ENCODE measurements around the gene SPOUT1.
"Not testable (repeated sequence)": the region's sequence is repeated elsewhere in the genome, so short reads cannot be mapped to it uniquely, and the experiment has no call there.

The SPOUT1 gene

DNA sequence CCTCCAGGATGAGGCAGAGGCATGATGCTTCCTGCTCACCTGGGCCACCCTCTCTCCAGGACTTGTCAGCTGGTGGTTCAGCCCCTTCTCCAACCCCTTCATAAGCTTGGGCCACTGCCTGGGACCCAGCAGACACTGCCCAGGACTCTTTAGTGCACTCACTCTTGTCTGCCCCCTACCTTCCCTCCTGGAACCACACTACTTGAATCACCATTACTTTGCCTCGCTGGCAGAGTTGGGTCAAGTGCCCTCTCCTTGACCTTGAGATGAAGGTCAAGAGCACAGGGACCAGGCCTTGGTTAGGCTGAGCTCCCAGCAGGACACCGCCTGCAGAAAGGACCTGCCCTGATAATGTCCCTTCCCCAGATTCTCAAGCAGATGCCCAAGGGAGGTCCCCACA lies 19.8 kb downstream of the SPOUT1 start:
- ATAC-seq (no peak), DNase-seq (no peak)

DNA sequence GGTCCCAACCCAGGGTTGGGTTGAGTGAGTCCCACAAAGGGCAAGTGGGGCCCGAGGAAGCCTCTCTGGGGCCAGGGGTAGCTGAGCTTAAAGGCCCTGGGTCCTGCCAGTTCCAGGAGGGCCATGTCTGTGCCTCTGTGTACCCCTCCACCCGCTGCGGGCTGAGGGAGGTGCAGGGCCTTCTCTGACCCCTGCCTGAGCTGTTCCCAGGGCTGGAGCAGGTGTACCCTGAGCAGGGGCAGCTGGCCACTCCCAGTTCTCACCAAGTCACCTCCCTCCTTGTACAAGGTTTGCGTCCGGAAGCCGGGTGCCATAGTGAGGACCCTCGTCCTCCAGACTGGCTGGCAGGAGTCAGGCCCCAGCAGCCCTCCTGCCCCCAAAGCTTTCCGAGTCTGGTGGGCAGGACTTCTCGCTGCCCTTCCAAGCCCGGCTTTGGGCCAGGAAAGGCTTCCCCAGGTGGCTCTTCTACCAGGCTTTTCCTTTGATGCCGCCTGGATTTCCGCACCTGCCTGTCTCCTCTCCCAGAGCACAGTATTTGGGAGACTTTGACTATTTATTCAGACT lies 20.5 kb downstream of the SPOUT1 start:
- ATAC-seq (no peak), DNase-seq (no peak)

DNA sequence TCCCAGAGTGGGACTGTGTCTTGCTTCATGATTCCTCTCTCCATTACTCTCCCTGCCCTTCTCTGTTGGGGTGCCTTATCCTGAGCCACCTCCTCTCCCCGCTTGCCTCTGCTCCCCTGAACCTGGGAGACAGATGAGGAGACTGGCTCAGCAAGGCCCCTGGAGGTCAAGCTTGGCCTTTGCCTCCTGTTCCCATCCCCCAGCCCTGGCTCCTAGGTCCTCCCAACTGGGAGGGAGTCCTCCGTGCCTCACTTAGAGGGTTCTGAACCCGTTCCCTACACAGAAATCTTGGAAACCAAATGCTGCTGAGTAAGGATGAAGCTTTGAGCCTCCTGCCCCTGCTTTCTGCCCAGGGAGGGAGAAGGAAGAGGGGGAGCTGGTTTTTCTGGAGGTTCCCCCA lies 21.1 kb downstream of the SPOUT1 start:
- no peak for ATAC-seq
- no peak for DNase-seq

DNA sequence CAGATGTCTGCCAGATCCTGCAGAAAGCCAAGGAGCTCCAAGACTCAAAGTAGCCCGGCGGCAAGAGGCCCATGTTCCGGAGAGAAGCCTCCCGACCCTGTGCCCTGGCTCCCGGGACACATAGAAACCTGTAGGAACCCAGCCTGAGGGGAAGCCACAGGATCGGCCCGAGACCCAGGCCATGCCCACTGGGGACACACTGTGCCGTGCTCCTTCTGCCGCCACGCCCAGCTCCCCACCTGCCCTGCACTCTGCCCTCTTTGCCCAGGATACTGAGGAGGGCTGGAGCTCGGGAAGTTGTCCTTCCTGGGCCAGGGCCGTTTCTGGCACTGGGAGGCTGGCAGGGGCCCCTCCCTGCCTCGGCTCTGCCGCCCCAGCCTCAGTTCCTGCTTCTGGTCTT lies 21.8 kb downstream of the SPOUT1 start:
- ATAC-seq (no peak), DNase-seq (no peak)

DNA sequence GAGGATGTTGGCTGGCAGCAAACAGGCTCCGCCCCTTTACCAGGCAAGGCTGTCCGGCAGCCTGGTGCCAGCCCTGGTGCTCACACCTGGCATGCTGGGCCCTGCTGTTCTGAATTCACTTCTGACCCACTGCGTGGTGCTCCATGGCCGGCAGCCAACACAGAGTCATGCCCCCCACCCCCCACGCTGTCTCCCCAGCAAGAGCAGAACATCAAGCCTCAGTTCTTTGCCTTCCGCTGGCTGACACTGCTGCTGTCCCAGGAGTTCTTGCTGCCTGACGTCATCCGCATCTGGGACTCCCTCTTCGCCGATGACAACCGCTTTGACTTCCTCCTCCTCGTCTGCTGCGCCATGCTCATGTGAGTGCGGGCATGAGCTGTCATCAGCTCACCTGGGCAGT lies 23.9 kb downstream of the SPOUT1 start:
- ATAC-seq (no peak), DNase-seq (no peak)

DNA sequence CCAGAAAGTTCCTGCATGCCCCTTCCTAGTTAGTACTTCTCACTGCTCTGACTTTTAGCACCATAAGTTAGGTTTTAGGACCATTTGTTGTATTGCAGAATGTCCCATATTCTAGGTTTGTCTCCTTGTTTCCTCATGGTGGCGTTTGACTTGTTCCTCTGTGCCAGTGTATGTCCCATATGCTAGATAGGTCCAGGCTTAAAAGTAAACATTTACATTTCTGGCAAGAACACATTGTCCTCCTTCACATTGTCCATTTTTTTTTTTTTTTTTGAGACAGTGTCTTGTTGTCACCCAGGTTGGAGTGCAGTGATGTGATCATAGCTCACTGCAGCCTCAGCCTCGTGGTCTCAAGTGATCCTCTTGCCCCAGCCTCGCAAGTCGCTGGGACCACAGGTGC lies 27.1 kb downstream of the SPOUT1 start:
- ATAC-seq (no peak), DNase-seq (no peak)

DNA sequence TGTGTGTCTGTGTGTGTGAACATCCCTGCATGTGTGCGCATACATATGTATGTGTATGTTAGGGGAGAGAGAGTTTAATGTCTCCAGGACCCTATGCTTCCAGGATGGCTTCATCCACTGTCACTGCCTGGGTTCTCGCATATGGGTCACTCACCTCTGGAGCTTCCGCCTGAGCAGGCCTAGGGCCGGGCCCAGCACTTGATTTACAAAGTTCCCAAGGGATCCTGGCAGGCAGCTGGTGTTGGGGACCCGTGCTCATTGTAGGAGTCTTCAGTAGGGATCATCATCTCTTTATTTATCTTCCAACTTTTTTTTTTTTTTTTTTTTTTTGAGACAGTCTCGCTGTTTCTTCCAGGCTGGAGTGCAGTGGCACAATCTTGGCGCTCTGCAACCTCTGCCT lies 29.5 kb downstream of the SPOUT1 start:
- ATAC-seq (no peak), DNase-seq (no peak)

DNA sequence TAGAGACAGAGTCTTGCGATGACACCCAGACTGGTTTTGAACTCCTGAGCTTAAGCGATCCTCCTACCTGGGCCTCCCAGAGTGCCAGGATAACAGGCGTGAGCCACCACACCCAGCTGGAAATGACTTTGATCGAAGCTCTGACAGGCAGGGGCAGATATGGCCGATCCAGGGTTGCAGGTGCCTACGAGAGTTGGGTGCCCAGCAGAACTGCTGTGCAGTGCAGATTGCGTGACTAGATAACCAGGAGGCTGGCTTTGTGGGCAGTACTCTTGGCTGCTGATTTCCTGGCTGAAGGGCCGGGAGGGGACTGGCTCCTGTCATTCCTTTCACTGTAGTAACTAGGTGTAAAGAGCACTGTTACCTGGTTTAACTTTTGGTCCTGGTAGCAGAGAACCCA lies 30.7 kb downstream of the SPOUT1 start:
- DNase-seq (no peak), ATAC-seq (no peak)

DNA sequence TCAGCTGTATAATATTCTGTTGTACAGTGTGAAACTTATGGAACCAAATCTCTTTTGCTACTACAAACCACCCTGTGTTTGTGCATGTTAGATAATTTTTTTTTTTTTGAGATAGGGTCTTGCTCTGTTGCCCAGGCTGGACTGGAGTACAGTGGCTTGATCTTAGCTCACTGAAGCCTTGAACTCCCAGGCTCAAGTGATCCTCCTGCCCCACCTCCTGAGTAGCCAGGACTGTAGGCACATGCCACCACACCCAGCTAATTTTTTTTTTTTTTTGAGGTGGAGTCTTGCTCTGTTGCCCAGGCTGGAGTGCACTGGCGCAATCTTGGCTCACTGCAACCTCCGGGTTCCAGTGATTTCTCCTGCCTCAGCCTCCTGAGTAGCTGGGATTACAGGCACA lies 34.6 kb downstream of the SPOUT1 start:
- not testable (repeated sequence) for DNase-seq, ATAC-seq

DNA sequence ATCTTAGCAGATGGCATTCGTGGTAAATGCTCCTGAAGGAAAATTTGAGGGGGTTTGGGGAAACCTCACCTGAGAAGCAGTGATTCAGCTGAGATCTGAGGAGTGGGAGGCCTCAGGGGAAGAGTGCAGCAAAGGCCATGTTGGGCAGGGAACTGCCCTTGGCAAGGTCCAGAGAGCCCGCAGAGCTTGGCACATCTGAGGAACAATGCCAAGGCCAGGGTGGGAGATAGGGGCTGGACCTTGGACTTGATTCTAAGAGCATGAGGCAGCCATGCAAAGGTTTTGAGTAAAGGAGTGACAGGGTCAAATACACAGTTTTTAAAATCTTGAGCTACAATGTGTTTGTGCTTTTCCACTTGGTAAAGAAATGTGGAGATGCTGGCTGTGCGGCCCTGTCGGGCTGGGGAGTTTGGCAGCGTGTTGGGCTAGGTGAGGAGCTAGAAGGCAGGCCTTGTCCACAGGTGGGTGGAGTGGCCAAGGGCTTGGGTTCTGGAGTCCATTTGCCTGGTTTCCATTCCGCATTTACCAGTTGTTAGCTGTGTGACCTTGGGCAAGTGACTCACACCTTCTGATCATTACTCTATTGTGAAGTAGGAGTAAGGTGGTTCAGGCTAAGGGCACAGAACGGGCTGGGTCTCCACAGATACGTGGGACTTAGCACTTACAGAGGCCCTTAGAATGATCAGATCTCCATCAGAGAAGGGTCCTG lies 36.5 kb downstream of the SPOUT1 start:
- ATAC-seq = no peak

DNA sequence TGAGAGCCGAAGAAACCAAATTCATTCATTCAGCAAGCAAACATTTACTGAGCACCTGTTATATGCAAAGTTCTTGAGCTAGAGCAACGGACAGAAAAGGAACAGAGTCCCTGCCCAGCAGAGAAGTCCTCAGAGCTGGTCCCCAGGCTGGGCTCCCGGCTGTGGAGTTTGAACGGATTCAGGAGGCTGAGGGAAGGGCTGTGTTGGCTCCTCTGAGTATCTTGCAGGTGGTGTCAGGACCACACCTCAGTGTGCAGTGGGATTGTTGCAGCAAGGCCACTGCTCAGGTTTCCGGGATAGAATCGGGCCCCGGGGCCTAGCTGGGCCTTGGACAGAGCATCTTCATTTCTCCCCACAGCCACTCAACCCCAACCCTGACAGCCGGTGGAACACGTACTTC lies 37.5 kb downstream of the SPOUT1 start:
- ATAC-seq (no peak), DNase-seq (no peak)

More for the DNA sequence above, 36.5 kb downstream of the SPOUT1 start:
- DNase-seq = no peak

DNA sequence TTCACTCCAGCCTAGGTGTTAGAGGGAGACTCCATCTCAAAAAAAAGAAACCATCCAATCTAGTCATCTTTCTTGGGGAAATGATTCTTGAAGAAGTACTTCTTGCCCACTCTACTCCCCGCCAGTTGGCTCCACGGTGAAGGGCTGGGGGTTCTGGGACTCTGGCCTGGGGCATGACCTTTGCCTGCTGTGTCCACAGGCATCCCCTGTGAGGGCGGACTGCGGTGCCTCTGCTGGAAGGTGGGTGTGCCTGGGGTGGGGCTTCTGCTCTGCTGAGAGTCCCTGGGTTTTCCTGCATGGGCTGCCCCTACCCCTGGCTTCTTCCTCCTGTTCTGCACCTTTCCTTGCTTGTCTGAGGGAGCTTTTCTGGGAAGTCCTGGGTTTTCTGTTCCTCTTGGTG lies 39.1 kb downstream of the SPOUT1 start:
- DNase-seq = no peak
- ATAC-seq = no peak

DNA sequence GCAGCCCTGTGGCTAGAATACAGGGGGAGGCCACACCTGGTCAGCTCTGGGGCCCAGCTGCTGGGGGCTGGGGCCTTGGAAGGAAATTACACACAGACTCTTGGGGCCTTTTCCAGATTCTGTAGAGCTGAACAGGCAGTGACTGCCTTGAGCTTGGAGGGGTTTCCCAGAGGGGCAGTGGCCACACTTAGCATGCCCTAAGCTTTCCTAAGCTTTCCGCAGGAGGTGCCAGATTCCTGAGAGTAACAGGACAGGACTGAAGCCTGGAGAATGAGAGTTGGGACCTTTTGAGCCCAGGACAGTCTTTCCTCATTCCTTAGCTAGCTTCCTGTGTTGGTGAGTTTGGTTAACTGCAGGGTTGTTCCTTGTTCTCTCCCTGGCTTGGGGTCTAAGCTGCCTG lies 41.1 kb downstream of the SPOUT1 start:
- ATAC-seq = no peak
- no peak for DNase-seq

DNA sequence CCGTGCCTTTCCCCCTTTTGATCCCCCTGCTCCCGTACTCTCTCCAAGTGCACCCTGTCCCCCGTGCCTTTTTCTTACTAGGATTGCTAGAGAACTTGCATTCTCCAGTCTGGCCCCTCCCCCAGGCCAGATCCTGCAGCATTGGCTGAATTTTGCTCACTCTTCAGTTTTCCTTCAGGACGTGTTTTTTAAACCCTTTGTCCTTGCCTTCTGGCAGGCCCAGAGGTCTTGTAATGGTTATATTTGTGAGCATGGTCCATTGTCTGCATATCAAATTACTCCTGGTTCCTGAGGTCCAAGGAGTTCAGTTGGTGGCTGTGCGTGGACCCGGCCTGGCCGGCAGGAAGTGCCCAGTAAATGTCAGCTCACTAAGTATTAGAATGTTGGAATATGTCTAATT lies 41.9 kb downstream of the SPOUT1 start:
- DNase-seq (peak; percentile 21), ATAC-seq (no peak)

DNA sequence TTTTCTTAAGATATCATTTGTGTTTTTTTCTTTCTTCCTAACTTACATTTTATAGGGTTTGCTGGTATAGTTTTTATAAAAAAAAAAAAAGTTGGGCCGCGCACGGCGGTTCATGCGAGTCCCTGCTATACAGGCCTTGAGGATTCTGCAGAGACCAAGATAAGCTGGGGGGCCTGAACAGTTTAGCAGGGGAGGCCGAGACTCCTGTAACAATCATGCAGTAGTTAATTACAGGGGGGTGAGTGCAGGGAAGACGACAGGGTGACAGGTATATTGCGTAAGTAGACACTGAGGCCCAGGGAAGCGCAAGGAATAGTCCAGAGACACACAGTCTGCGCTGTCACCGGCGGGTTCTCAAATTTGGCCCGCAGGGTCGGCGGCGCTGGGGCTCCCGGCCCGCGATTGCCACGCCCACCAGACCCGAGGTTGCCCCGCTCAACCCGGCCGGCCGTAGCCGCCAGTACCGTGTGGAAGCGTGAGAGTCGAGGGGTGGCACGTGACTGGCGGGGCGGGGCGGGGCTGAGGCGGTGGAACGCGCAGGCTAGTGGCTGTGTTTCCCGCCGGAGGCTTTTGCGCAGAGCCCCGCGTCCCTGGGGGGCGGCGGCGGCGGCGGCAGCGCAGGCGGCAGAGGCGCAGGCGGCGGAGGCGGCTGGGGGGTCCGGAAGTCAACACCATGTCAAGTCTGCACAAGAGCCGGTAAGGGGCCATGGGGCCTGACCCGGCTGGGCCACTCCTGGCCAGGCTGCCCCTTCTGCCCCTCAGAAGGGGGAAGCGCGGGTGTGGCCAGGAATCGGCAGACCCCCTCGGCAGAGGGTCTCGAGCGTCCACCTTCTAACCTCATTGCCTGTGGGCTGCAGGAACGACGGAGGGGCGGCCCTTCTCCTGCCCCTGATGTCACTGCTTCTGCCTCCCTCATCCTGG lies 42.7 kb downstream of the SPOUT1 start, which contains the start of gene TBC1D13:
Gene TBC1D13, plus strand, starts transcription at position 573 of the 921 bp plus-strand sequence. Its CDS starts 101 bp downstream, at position 674.
- DNase-seq = peak; percentile 91
- peak; percentile 96 for ATAC-seq

DNA sequence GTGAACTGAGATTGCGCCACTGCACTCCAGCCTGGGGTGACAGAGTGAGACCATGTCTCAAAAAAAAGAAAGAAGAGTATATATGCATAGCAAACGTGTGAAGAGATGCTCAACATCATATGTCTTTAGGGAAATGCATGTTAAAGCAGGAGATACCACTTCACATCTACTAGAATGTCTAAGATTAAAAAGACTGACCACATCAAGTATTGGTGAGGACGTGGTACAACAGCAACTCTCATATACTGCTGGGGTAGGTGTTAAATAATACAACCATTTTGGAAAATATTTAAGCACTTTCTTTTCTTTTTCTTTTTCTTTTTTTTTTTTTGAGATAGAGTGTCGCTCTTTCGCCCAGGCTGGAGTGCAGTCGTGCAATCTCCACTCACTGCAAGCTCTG lies 44.2 kb downstream of the SPOUT1 start:
- no peak for DNase-seq
- ATAC-seq = no peak

DNA sequence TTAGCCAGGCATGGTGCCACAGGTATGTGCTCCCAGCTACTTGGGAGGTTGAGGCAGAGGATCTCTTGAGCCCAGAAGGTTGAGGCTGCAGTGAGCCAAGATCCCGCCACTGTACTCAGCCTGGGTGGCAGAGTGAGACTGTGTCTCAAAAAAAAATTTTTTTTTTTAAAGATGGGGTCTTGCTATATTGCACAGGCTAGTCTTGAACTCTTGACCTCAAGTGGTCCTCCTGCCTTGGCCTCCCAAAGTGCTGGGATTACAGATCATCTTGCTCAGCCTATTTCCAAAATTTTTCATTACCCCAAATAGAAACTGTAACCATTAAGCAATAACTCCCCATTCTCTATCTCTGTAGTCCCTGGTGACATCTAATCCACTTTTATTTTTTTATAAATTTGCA lies 46.9 kb downstream of the SPOUT1 start:
- DNase-seq (no peak), ATAC-seq (no peak)

DNA sequence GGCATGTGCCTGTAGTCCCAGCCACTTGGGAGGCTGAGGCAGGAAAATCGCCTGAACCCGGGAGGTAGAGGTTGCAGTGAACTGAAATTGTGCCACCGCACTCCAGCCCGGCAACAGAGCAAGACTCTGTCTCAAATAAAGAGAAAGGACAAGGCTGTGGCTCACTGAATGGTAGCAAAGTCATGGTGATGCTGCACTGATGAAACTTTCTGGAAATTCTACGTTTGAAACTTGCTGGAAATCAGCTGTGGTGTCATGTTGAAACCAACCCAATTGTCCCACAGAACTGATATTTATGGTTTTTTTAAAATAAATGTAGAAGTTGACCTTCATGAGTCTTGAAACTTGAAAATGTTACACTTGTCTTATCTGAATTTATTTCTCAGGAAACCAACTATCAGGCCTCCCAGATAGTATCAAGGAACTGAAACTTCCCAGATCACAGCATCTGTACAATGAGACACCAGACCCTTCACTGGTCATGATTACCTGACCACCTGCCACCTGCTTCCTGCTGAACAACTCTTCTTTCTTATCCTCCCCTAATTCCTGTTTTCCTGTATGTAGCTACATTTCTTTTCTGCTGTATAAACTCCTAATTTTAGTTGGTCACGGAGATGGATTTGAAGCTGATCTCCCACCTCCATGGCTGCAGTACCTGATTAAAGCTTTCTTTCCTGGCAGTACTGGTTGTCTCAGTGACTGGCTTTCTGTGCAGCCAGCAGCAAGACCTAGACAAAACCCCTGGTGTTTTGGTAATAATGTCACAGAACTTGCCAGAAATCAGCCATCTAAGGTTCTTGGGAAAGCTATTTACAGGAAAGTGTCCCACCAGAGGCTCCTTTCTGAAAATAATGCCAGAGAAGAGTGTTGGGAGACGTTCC lies 48.2 kb downstream of the SPOUT1 start:
- DNase-seq (no peak), ATAC-seq (peak; percentile 9)

DNA sequence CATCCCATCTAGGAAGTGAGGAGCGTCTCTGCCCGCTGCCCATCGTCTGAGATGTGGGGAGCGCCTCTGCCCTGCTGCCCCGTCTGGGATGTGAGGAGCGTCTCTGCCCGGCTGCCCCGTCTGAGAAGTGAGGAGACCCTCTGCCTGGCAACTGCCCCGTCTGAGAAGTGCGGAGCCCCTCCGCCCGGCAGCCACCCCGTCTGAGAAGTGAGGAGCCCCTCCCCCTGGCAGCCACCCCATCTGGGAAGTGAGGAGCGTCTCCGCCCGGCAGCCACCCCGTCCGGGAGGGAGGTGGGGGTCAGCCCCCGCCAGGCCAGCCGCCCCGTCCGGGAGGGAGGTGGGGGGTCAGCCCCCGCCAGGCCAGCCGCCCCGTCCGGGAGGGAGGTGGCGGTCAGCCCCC lies 49.5 kb downstream of the SPOUT1 start:
- not testable (repeated sequence) for DNase-seq, ATAC-seq

DNA sequence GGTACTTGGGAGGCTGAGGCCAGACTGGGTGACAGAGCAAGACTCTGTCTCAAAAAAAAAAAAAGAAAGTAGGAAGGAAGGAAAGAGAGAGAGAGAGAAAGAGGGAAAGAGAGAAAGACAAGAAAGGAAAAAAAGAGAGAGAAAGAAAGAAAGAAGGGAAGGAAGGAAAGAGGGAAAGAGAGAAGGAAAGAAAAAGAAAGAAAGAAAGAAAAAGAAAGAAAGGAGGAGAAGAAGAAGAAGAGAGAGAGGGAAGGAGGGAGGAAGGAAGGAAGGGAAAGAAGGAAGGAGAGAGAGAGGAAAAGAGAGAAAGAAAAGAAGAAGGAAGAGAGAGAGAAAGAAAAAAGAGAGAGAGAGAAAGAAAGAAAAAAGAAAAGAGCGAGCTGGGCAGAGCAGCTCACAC lies 54.8 kb downstream of the SPOUT1 start:
- no peak for DNase-seq
- no peak for ATAC-seq

DNA sequence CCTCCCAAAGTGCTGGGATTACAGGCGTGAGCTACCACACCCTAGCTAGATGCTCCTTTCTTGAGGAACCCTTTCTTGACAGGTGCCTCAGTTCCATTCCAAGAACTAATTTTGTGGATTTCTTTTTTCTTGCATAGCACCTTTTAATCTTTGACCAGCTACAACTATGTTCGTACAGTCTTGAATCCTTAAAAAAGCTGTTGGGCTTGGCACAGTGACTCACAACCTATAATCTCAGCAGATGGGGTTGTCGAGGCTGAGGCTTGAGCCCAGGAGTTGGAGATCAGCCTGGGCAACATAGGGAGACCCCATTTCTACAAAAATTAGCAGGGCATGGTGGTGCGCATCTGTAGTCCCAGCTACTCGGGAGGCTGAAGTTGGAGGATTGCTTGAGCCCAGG lies 56.5 kb downstream of the SPOUT1 start:
- ATAC-seq (no peak), DNase-seq (no peak)

Measured in stimulated activated naive CD8-positive, alpha-beta T cell treated with anti-CD3 and anti-CD28 coated beads, Interleukin-15, Interleukin-2, amounts not matched to agents 100 U/mL and 50 U/mL, for 24 hours (primary cell).